HepG2 (cell line): ENCODE results near the gene CYSRT1. TPM values are rescaled to one million over a fixed set of nuclear protein-coding genes. Genes with fewer than 3 reads are reported as not detected.

Experiments used
- ATF1 ChIP-seq: IDR thresholded peaks from 2 replicates; pipeline ENCODE4 v1.6.1; 2016; ENCODE audit warnings: mild to moderate bottlenecking, control low read depth
- ELF3 ChIP-seq: IDR thresholded peaks from 2 replicates; pipeline ENCODE4 v1.6.1; 2016; ENCODE audit warnings: missing genetic modification reagents, missing compliant biosample characterization
- FOXK2 ChIP-seq: fragments of 450-650 bp; IDR thresholded peaks from 2 replicates; pipeline ENCODE4 v1.6.1; 2016
- FOXO1 ChIP-seq: sonication (generic); formaldehyde crosslinking; IDR thresholded peaks from 2 replicates; pipeline ENCODE4 v1.4.0; 2020; ENCODE audit warnings: missing genetic modification reagents
- IRX3 ChIP-seq: sonication (generic); formaldehyde crosslinking; IDR thresholded peaks from 2 replicates; pipeline ENCODE4 v1.8.1; 2023; ENCODE audit warnings: mild to moderate bottlenecking, low read depth, missing genetic modification reagents, borderline replicate concordance
- NCOA5 ChIP-seq: sonication (generic); formaldehyde crosslinking; IDR thresholded peaks from 2 replicates; pipeline ENCODE4 v1.4.0; 2020; ENCODE audit warnings: missing genetic modification reagents
- RFXAP ChIP-seq: sonication (generic); formaldehyde crosslinking; IDR thresholded peaks from 2 replicates; pipeline ENCODE4 v1.4.0; 2020; ENCODE audit warnings: missing genetic modification reagents, borderline replicate concordance
- SALL1 ChIP-seq: sonication (generic); formaldehyde crosslinking; IDR thresholded peaks from 2 replicates; pipeline ENCODE4 v1.8.0; 2022; ENCODE audit warnings: mild to moderate bottlenecking, missing genetic modification reagents
- ZFAT ChIP-seq: sonication (generic); formaldehyde crosslinking; conservative IDR thresholded peaks from 2 replicates; pipeline ENCODE4 v1.8.1; 2023; ENCODE audit warnings: missing genetic modification reagents, inconsistent platforms
- ZFP36 ChIP-seq: fragments of 150-350 bp; IDR thresholded peaks from 2 replicates; pipeline ENCODE4 v1.6.1; 2018; ENCODE audit warnings: borderline replicate concordance, low read length, low read depth; ENCODE audit not compliant: partially characterized antibody
- ZNF24 ChIP-seq: fragments of 450-650 bp; IDR thresholded peaks from 2 replicates; pipeline ENCODE4 v1.6.1; 2017; ENCODE audit warnings: antibody characterized with exemption, mild to moderate bottlenecking
- ZNF333 ChIP-seq: sonication (generic); formaldehyde crosslinking; IDR thresholded peaks from 2 replicates; pipeline ENCODE4 v1.4.0; 2020; ENCODE audit warnings: mild to moderate bottlenecking, missing genetic modification reagents, borderline replicate concordance
- ZNF616 ChIP-seq: sonication (generic); formaldehyde crosslinking; IDR thresholded peaks from 2 replicates; pipeline ENCODE4 v1.5.0; 2020; ENCODE audit warnings: low read depth, mild to moderate bottlenecking, missing genetic modification reagents
- ZNF660 ChIP-seq: sonication (generic); formaldehyde crosslinking; IDR thresholded peaks from 2 replicates; pipeline ENCODE4 v1.5.1; 2020; ENCODE audit warnings: mild to moderate bottlenecking, low read depth, missing genetic modification reagents, borderline replicate concordance
- polyA plus RNA-seq, 8 experiments: library from polyadenylated mRNA; depleted of rRNA in 3 of 8; stranded (reverse) in 7 of 8; unstranded in 1 of 8; fragments of >200 nt; fragmentation: Illumina TruSeq in 4 of 8; extraction: Trizol in 4 of 8; gene quantifications; 2 replicates each; pipeline versions ENCODE4 v1.2.1 to v1.2.3, GENCODE V29; 2011 to 2016; ENCODE audit warnings: low read depth in 4 of 8, missing spikeins in 1 of 8, mixed read lengths in 1 of 8; ENCODE audit not compliant: insufficient read depth in 1 of 8
- total RNA-seq, 5 experiments: library from RNA; depleted of rRNA; stranded (reverse); fragments of >200 nt; fragmentation: Illumina TruSeq; extraction: Trizol; gene quantifications; 2 replicates each; pipeline ENCODE4 v1.2.3, GENCODE V29; 2016; ENCODE audit warnings: low read depth in 1 of 5
- TF ChIP-seq, protein P1 (sequence below), 2 experiments: sonication (generic) in 1 of 2; formaldehyde crosslinking in 1 of 2; IDR thresholded peaks; 2 replicates each; pipeline versions ENCODE4 v1.4.0 to v1.6.1; 2016 to 2020; ENCODE audit warnings: borderline replicate concordance in 1 of 2, low read depth in 1 of 2, mild to moderate bottlenecking in 1 of 2, missing genetic modification reagents in 1 of 2
- TF ChIP-seq, protein P2 (sequence below): sonication (generic); formaldehyde crosslinking; IDR thresholded peaks from 2 replicates; pipeline ENCODE4 v1.4.0; 2020; ENCODE audit warnings: mild to moderate bottlenecking, missing genetic modification reagents, borderline replicate concordance
- TF ChIP-seq, protein P3 (sequence below): sonication (generic); formaldehyde crosslinking; IDR thresholded peaks from 2 replicates; pipeline ENCODE4 v1.8.0; 2022; ENCODE audit warnings: mild to moderate bottlenecking, missing genetic modification reagents

The CYSRT1 gene
- total and polyA plus RNA-seq, 2 of the 13 experiments (the other 11 are each of a cell fraction or from before 2014, with no cell fraction given): 1.5 to 2.1 TPM

DNA sequence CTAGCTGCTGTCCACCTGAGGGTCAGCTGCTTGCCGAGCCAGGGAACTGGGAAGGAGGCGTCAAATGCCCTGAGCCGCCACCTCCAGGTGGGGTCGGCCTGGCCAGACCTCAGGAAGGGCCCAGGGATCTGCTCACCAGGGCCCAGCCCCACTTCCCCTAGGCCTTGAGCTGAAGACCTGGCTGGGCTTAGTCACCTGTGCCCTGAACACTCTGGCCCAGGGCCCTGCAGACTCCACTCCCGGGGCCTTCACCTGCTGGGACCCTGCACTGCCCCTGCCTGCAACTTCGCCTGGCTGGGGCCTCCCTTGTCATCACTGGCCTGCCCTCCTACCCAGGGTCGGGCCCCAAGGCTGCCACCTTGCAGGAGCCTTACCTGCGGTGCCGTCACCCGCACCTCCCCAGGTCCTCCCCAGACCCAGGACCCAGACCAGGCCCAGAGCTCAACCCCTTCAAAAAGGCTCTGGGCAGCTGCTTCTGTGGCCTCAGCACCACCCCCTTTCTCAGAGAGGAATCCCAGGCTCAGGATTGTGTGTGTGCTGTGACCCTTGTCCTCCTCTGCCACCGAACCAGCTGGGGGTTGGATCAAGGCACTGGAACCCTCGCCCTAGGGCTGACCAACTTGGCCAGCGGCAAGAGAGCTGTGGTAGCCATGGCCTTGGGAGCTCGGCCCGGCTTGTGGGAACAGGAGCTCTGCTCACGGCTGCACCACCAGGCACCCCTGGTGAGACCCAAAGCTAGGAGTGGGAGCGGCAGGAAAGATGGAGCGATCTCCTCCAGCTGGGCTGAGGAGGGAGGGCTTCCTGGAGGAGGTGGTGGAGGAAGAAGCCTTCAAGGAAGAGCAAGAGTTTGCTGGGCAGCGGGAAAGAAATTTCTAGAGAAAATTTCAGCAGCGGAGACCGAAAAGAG, 29.0 kb downstream of the CYSRT1 start (continued):
- TF ChIP-seq, protein P1, sequence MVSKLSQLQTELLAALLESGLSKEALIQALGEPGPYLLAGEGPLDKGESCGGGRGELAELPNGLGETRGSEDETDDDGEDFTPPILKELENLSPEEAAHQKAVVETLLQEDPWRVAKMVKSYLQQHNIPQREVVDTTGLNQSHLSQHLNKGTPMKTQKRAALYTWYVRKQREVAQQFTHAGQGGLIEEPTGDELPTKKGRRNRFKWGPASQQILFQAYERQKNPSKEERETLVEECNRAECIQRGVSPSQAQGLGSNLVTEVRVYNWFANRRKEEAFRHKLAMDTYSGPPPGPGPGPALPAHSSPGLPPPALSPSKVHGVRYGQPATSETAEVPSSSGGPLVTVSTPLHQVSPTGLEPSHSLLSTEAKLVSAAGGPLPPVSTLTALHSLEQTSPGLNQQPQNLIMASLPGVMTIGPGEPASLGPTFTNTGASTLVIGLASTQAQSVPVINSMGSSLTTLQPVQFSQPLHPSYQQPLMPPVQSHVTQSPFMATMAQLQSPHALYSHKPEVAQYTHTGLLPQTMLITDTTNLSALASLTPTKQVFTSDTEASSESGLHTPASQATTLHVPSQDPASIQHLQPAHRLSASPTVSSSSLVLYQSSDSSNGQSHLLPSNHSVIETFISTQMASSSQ (IDR thresholded peaks at IDR 0.05; ENCODE audit: low read depth): no peak
- TF ChIP-seq, protein P1 (CRISPR knock-in tag; IDR thresholded peaks at IDR 0.05; ENCODE audit: borderline replicate concordance): no peak
- TF ChIP-seq ZFAT (CRISPR knock-in tag) (no peak), ELF3 (CRISPR knock-in tag) (no peak), ATF1 (CRISPR knock-in tag) (no peak), FOXO1 (CRISPR knock-in tag) (no peak), IRX3 (CRISPR knock-in tag) (no peak), ZNF24 (no peak), RFXAP (no peak), ZNF660 (CRISPR knock-in tag) (no peak), ZNF333 (CRISPR knock-in tag) (peak; percentile 87; the same call in 1 of the 2 replicates), FOXK2 (no peak), SALL1 (peak; percentile 10; the same call in 1 of the 2 replicates), ZNF616 (no peak), ZFP36 (peak; percentile 64), NCOA5 (CRISPR knock-in tag) (no peak)
- TF ChIP-seq, protein P2, sequence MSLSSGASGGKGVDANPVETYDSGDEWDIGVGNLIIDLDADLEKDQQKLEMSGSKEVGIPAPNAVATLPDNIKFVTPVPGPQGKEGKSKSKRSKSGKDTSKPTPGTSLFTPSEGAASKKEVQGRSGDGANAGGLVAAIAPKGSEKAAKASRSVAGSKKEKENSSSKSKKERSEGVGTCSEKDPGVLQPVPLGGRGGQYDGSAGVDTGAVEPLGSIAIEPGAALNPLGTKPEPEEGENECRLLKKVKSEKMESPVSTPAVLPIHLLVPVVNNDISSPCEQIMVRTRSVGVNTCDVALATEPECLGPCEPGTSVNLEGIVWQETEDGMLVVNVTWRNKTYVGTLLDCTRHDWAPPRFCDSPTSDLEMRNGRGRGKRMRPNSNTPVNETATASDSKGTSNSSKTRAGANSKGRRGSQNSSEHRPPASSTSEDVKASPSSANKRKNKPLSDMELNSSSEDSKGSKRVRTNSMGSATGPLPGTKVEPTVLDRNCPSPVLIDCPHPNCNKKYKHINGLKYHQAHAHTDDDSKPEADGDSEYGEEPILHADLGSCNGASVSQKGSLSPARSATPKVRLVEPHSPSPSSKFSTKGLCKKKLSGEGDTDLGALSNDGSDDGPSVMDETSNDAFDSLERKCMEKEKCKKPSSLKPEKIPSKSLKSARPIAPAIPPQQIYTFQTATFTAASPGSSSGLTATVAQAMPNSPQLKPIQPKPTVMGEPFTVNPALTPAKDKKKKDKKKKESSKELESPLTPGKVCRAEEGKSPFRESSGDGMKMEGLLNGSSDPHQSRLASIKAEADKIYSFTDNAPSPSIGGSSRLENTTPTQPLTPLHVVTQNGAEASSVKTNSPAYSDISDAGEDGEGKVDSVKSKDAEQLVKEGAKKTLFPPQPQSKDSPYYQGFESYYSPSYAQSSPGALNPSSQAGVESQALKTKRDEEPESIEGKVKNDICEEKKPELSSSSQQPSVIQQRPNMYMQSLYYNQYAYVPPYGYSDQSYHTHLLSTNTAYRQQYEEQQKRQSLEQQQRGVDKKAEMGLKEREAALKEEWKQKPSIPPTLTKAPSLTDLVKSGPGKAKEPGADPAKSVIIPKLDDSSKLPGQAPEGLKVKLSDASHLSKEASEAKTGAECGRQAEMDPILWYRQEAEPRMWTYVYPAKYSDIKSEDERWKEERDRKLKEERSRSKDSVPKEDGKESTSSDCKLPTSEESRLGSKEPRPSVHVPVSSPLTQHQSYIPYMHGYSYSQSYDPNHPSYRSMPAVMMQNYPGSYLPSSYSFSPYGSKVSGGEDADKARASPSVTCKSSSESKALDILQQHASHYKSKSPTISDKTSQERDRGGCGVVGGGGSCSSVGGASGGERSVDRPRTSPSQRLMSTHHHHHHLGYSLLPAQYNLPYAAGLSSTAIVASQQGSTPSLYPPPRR (CRISPR knock-in tag): no peak
- TF ChIP-seq, protein P3, sequence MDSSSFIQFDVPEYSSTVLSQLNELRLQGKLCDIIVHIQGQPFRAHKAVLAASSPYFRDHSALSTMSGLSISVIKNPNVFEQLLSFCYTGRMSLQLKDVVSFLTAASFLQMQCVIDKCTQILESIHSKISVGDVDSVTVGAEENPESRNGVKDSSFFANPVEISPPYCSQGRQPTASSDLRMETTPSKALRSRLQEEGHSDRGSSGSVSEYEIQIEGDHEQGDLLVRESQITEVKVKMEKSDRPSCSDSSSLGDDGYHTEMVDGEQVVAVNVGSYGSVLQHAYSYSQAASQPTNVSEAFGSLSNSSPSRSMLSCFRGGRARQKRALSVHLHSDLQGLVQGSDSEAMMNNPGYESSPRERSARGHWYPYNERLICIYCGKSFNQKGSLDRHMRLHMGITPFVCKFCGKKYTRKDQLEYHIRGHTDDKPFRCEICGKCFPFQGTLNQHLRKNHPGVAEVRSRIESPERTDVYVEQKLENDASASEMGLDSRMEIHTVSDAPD (CRISPR knock-in tag): 0 out of 2 replicates have a peak, but pooled peaks have one; percentile 44
